ENCODE measurements around the gene KLHL29. TPM values are rescaled to one million over a fixed set of nuclear protein-coding genes. Genes with fewer than 3 reads are reported as not detected.

KLHL29 gene
- total and polyA plus RNA-seq, 2 donors (not counting 1 experiment from before 2014, with no cell fraction given), result 1.3 to 3.4 TPM

DNA sequence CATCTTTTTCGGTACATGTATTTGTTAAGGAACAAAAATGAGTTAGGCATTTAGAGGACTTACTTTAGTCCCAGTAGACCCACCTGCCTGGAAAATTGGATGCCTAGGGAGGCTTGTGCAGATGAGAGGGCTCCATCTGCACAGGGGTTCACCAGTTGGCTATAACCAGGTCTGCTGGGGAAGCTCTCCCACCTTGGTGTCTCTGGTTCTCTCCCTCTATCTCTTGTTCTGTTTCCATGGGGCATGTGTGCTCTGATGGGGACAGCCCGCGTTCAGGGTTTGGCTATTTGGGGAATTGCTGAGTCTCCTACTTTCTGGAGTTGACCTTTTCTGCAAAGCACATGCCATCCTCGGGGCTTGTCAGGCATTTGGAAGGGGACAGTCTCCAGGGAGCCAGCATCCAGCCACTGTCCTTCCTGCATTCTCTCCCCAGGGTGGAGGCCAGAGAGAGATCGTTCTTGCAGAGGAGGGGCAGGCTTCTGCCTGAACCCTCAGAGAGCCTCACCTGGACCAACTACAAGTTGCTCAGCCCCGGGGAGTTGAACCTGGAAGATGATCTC, 157.3 kb downstream of the KLHL29 start:
- H3K36me3 ChIP-seq (replicated peaks in 1 of 2; ENCODE audit: control extremely low read depth in 1 of 2, control insufficient read depth in 1 of 2, extremely low read depth in 1 of 2, insufficient read depth in 2 of 2, low read length in 1 of 2), result no peaks in the 10 kb centered on the region
- no peaks in the 10 kb centered on the region for H3K27me3 Mint-ChIP-seq
- H4K20me1 ChIP-seq (ENCODE audit: control insufficient read depth, insufficient read depth, low read length, poor library complexity, severe bottlenecking), result no peaks in the 10 kb centered on the region
- WGBS (ENCODE audit: insufficient coverage), result 69% methylated on average over 3 of the region's 6 CpGs
- ChIA-PET POLR2A (no interaction called here), CTCF (no interaction called here)
- no peak overlapping the region for H3K27ac Mint-ChIP-seq
- TF ChIP-seq, protein P1, sequence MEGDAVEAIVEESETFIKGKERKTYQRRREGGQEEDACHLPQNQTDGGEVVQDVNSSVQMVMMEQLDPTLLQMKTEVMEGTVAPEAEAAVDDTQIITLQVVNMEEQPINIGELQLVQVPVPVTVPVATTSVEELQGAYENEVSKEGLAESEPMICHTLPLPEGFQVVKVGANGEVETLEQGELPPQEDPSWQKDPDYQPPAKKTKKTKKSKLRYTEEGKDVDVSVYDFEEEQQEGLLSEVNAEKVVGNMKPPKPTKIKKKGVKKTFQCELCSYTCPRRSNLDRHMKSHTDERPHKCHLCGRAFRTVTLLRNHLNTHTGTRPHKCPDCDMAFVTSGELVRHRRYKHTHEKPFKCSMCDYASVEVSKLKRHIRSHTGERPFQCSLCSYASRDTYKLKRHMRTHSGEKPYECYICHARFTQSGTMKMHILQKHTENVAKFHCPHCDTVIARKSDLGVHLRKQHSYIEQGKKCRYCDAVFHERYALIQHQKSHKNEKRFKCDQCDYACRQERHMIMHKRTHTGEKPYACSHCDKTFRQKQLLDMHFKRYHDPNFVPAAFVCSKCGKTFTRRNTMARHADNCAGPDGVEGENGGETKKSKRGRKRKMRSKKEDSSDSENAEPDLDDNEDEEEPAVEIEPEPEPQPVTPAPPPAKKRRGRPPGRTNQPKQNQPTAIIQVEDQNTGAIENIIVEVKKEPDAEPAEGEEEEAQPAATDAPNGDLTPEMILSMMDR (IDR thresholded peaks at IDR 0.05), result no peak
- TF ChIP-seq EZH2 (IDR thresholded peaks at IDR 0.05; ENCODE audit: borderline replicate concordance, insufficient read depth, low read depth, low read length, poor library complexity, severe bottlenecking), result no peak
- ATAC-seq (ENCODE audit: low read depth) (no peak), DNase-seq (no peak)
- no peak overlapping the region for H3K9ac ChIP-seq (ENCODE audit: low read length)
- no peaks in the 10 kb centered on the region for H3K79me2 ChIP-seq (ENCODE audit: control insufficient read depth, insufficient read depth, low read length)
- no peaks in the 10 kb centered on the region for H3K4me1 Mint-ChIP-seq
- H3K4me2 ChIP-seq (replicated peaks; ENCODE audit: low read depth, low read length, poor library complexity, severe bottlenecking), result no peak overlapping the region
- no peaks in the 10 kb centered on the region for H3K27me3 ChIP-seq (replicated peaks in 1 of 4; ENCODE audit: control extremely low read depth in 1 of 4, control insufficient read depth in 3 of 4, insufficient read depth in 4 of 4, low read length in 3 of 4)
- intact Hi-C loops (cut with micrococcal nuclease), result no loop called here
- no peaks in the 10 kb centered on the region for H3K9me3 Mint-ChIP-seq (ENCODE audit: insufficient read depth)
- H3K4me3 ChIP-seq (ENCODE audit: control extremely low read depth in 1 of 5, extremely low read depth in 1 of 5, insufficient read depth in 1 of 5, low read depth in 2 of 5, low read length in 4 of 5), result no peak overlapping the region
- no peaks in the 10 kb centered on the region for H3K9me3 ChIP-seq (ENCODE audit: control extremely low read depth in 1 of 3, control insufficient read depth in 2 of 3, insufficient read depth in 1 of 3, low read length in 2 of 3)
- H3K27ac ChIP-seq (ENCODE audit: low read length in 2 of 2), result no peak overlapping the region
- no peaks in the 10 kb centered on the region for H3K4me1 ChIP-seq (ENCODE audit: control insufficient read depth in 2 of 2, insufficient read depth in 2 of 2, low read length in 2 of 2)
- H3K4me3 Mint-ChIP-seq, result no peak overlapping the region
- H2AFZ ChIP-seq (ENCODE audit: insufficient read depth, low read depth, low read length, poor library complexity, severe bottlenecking), result no peak overlapping the region

DNA sequence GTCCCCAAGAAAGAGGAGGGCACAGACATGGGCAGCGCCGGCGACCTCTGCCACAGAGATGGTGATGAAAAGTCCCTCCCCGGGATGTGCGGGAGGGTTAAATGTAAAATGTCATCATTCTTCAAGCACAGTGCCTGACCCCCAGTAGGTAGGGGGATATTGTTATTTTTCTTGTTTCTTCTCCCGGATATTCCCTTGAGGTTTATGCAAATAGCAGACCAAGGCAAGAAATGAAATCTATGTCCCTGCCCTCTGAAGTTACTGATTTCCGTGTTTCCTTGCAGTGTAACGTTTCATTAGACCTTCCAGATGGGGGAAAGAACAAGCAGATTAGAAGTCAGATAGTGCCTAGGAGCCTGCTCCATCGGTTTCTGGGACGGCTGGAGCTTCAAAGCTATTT, 158.3 kb downstream of the KLHL29 start:
- Mint-ChIP-seq H3K27me3 (no peaks in the 10 kb centered on the region), H3K4me1 (no peaks in the 10 kb centered on the region), H3K4me3 (no peak overlapping the region), H3K27ac (no peak overlapping the region), H3K9me3 (ENCODE audit: insufficient read depth) (no peaks in the 10 kb centered on the region)
- no peak overlapping the region for H2AFZ ChIP-seq (ENCODE audit: insufficient read depth, low read depth, low read length, poor library complexity, severe bottlenecking)
- H3K27me3 ChIP-seq (replicated peaks in 1 of 4; ENCODE audit: control extremely low read depth in 1 of 4, control insufficient read depth in 3 of 4, insufficient read depth in 4 of 4, low read length in 3 of 4), result no peaks in the 10 kb centered on the region
- no peak for TF ChIP-seq EZH2 (IDR thresholded peaks at IDR 0.05; ENCODE audit: borderline replicate concordance, insufficient read depth, low read depth, low read length, poor library complexity, severe bottlenecking)
- TF ChIP-seq, protein P1 (IDR thresholded peaks at IDR 0.05), result no peak
- WGBS (ENCODE audit: insufficient coverage), result 90% methylated on average over 10 of the region's 10 CpGs
- POLR2A ChIA-PET, result no interaction called here
- H4K20me1 ChIP-seq (ENCODE audit: control insufficient read depth, insufficient read depth, low read length, poor library complexity, severe bottlenecking), result no peaks in the 10 kb centered on the region
- no peaks in the 10 kb centered on the region for H3K36me3 ChIP-seq (replicated peaks in 1 of 2; ENCODE audit: control extremely low read depth in 1 of 2, control insufficient read depth in 1 of 2, extremely low read depth in 1 of 2, insufficient read depth in 2 of 2, low read length in 1 of 2)
- CTCF ChIA-PET, result no interaction called here
- no peak overlapping the region for H3K27ac ChIP-seq (ENCODE audit: low read length in 2 of 2)
- H3K9me3 ChIP-seq (ENCODE audit: control extremely low read depth in 1 of 3, control insufficient read depth in 2 of 3, insufficient read depth in 1 of 3, low read length in 2 of 3), result no peaks in the 10 kb centered on the region
- DNase-seq, result no peak
- H3K4me1 ChIP-seq (ENCODE audit: control insufficient read depth in 2 of 2, insufficient read depth in 2 of 2, low read length in 2 of 2), result no peaks in the 10 kb centered on the region
- H3K79me2 ChIP-seq (ENCODE audit: control insufficient read depth, insufficient read depth, low read length), result no peaks in the 10 kb centered on the region
- intact Hi-C loops (cut with micrococcal nuclease), result no loop called here
- H3K9ac ChIP-seq (ENCODE audit: low read length), result no peak overlapping the region
- no peak for ATAC-seq (ENCODE audit: low read depth)
- no peak overlapping the region for H3K4me3 ChIP-seq (ENCODE audit: control extremely low read depth in 1 of 5, extremely low read depth in 1 of 5, insufficient read depth in 1 of 5, low read depth in 2 of 5, low read length in 4 of 5)
- no peak overlapping the region for H3K4me2 ChIP-seq (replicated peaks; ENCODE audit: low read depth, low read length, poor library complexity, severe bottlenecking)

Measured in B cell (primary cell).